Activated CD4-positive, alpha-beta T cell treated with anti-CD3 and anti-CD28 coated beads, Interleukin-2, amount 50 U/mL, for 4 hours (primary cell): Measurements from ENCODE around the gene NDUFS6.
"Not testable (repeated sequence)": the region's sequence is repeated elsewhere in the genome, so short reads cannot be mapped to it uniquely, and the experiment has no call there.

ENCODE experiments used
- DNase-seq, 2 experiments: peaks; one replicate each; pipeline ENCODE4 v3.0.0-alpha.2; 2020

Gene NDUFS6

GRCh38 chr5:1835431-1835830 lies 34.2 kb downstream of the NDUFS6 start:
- no peak for DNase-seq

DNA sequence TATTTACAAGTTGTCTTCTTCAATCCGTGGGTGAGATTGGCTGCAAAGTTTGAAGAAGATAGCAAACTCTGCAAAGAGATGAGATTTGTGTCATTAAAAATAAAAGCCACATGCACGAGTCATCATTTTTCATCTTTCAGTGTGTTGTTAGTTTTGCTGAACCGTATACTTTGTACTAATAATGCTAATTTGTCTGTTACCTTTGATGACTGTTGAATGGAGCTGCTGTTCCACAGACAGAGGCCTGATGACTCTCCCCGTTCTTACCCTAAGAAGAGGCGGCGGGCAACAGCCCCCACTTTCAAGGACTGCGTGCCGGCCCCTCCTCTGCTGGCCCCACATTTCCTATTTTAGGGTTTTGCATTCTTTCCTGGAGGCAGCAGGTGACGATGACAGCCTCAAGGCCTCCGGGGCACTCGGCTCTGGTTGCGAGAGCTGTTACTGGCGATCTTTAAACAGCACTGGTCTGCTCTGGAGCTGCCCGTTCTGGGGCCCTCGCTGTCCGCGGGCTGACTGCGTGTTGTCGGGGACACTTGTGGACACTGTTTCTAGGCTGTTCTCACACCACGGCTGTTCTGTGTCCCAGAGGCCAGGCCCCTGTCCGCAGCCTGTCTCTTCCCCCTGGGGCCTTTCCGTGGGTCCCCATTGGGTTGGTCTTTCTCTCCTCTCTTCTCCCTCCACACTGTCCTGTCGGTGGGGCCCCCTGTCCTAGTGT lies 35.1 kb downstream of the NDUFS6 start:
- DNase-seq = no peak

DNA sequence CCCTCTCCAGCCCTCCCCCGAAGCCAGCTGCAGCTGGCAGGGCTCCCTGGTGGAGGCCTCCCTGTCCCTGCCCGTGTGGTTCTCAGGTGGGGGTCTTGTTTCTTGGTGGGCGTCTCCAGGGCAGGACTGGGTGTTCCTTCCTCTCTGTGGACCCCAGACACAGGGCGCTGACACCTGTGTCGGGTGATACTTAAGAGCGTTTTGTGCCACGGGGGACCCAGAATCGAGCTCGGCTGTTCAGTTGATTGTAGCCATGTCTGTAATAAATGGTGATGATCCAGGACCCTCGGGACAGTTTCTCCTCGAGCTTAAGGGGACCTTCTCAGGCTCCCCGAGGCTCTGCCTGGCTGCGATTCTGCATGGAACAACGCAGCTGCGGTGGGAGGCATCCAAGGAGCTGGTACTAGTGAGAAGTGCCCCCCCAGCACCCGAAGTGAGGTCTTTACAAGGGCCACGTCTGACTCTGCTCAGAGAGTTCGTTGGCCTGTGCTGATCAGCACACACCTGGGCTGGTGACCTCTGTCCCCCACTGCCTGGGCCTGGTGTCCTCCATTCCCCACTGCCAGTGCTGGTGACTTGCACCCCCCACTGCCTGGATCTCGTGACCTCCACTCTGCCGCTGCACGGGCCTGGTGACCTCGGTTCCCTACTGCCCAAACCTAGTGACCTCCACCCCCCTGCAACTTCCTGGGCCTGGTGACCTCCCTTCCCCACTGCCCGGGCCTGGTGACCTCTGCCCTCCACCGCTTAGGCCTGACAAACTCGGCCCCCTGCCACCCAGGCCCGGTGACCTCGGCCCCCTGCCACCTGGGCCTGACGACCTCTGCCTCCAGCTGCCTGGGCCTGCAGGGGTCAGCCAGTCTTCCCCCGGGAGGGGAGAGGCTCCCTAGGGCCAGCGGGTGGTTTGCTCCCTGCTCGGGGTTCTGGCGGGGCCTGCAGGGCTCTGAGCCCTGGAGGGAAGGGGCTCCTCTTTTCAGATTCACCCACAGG lies 36.0 kb downstream of the NDUFS6 start:
- no peak for DNase-seq

GRCh38 chr5:1838013-1838412 lies 36.8 kb downstream of the NDUFS6 start:
- no peak for DNase-seq

DNA sequence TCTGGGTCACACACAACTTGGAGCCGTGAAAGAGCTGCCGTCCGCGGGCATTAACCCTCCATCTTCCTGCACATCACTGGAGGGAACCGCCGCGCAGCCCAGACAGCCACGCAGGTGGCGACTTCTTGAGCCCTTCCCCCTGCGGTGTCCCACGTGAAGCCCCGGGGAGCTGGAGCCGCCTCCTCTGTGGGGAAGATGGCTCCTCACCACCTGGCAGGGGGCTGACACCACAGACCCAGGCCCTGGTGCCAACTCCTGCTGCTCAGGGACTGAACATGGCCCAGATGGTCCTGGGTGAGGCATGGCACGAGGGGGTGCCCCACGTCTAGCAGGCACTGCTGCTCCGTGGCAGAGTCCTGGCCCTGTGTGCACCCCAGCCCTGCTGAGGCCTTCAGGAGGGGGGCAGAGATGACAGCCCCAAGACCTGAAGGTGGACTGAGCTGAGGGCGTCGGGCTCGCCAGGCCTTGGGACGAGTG lies 38.9 kb downstream of the NDUFS6 start:
- no peak for DNase-seq

DNA sequence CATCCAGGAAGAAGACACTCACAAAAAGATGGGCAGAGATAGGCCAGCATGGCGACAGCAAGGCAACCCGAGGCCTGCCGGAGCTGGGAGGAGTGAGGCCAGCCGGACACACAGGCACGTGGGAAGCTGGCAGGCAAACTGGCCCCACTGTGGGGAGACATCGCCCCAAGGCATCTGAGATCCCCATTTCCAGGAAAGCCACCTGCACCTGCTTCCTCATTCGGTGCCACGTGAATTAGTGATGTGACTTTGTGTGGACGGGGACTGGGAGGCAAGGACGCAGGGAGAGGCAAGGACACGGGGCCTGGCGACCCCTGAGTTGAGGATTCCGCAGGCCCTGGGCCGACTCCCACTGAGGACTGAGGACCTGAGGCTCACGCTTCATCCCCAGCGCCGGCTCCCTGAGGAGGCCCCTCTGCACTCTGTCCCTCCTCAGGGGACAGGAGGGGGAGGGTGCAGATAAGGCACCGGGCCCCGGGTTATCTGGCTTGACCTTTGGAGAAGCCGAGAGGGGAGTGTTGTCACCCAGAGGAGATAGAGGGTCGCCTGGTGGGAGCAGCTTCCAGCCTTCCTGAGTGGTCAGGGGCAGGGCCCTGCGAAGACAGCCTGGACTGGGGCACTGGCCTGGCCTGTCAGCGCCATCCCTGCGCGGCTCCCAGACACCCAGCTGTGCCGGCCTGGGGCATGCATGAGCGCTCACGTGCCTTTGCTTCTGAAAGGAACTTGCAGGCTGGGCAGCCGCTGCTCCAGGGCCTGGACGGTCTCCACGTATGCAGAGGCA lies 39.7 kb downstream of the NDUFS6 start:
- DNase-seq = no peak

- no peak for DNase-seq
Observed at GRCh38 chr5:1842004-1842819, 41.0 kb downstream of the NDUFS6 start.

- not testable (repeated sequence) for DNase-seq
Observed at GRCh38 chr5:1843761-1844160, 42.6 kb downstream of the NDUFS6 start.

DNA sequence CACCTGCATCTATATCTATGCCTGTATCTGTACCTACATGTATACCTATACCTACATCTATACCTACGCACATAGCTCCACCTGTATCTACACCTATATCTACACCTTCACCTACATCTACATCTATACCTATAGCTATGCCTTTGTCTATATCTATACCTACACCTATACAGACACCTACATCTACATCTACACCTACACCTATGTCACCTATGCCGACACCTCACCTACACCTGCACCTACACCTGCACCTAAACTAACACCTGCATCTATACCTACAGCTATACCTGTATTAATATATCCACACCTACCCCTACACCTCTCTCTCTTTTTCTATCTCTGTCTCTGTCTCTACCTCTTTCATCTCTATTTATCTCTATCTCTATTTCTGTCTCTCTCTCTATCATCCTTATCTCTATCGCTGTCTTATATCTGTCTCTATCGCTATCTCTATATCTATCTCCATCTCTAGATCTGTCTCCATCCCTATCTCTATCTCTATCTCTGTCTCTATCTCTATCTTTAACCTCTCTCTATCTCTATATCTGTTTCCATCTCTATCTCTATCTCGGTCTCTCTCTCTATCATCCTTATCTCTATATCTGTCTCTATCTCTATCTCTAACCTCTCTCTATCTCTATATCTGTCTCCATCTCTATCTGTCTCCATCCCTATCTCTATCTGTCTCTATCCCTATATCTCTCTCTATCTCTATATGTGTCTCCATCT lies 43.7 kb downstream of the NDUFS6 start:
- DNase-seq = no peak

GRCh38 chr5:1845696-1846095 lies 44.5 kb downstream of the NDUFS6 start:
- DNase-seq = no peak

- DNase-seq = no peak
Observed at GRCh38 chr5:1846583-1846982, 45.4 kb downstream of the NDUFS6 start.

DNA sequence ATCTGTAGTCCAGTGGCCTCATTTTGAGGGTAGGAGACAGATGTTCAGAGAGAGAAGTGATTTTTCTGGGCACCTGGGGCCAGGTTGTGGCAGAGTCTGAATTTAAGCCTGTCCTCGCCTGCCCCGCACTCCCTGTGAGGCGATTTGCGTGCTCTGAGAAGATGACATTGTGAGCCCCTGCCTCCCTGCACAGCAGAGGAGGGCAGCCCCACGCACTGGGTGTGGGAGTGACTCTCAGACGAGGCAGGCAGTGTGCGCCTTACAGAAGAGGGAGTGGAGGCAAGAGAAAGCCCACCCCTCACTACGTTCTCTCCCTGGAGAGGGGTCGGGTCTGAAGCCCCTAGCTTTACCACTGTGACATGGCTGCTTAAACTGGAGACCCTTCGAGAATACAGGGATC lies 45.8 kb downstream of the NDUFS6 start:
- no peak for DNase-seq

DNA sequence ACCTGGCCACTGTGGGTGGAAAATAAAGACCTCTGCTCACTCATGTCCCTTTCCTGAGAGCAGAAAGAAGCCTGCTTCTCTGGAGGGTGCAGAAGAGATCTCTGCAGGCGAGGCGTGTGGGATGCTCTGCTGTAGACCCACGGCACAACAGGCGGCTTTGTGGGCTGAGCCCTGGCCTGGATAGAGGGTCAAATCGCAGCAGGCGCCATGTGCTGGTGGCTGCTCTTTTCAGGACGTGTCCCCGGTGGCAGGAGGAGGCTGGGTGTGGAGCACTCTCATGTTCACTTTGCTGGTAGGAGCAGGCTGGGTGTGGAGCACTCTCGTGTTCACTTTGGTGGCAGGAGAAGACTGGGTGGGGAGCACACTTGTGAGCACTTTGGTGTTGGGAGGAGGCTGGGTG lies 46.4 kb downstream of the NDUFS6 start:
- no peak for DNase-seq

DNA sequence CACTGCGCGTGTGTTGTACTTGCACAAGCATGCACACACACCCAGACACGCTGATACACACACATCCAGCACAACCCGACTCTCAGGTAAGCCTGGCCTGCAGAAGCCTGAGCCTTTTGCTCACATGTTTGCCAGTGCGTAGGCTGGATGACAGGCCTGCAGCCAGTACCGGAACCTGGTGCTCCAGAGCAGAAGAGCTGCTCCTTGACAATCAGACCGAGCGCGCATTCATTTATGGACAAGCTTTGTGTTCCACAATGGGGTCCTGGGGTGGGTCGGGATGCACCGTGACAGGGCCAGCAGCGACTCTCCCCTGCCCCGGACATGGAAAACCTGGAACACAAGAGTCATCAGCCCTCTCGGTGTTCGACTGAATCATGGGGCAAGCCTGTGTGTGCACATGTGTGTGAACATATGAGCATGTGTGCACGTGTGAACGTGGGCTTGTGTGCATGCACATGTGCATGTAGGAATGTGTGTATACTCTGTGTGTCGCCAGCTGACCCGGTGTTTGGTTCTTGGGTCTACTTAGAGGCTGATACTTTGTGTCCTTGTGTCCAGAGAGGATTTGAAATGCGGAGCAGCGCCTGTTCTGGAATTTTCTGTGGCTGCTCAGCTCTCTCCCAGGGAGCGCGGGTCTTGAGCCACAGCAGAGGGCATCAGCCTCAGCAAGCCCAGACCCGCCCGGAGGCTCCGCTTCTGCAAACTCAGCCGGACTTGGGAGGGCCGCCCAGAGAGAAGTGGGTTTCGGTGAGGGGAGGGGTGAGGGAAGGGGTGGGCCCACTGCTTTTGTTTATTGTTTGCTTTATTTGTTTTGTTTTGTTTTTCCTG lies 49.3 kb downstream of the NDUFS6 start:
- DNase-seq = no peak

- DNase-seq = no peak
Observed at GRCh38 chr5:1851290-1851934, 50.2 kb downstream of the NDUFS6 start.

- DNase-seq = no peak
Observed at GRCh38 chr5:1852324-1852947, 51.2 kb downstream of the NDUFS6 start.

- DNase-seq = no peak
Observed at GRCh38 chr5:1853531-1853930, 52.3 kb downstream of the NDUFS6 start.

GRCh38 chr5:1855075-1855474 lies 53.9 kb downstream of the NDUFS6 start:
- no peak for DNase-seq

- DNase-seq = no peak
Observed at GRCh38 chr5:1855596-1855995, 54.4 kb downstream of the NDUFS6 start.
